H1 (cell line): ENCODE results near the gene ZC2HC1C. TPM values are rescaled to one million over a fixed set of nuclear protein-coding genes. Genes with fewer than 3 reads are reported as not detected.

Experiments used
- BRCA1 ChIP-seq: IDR thresholded peaks from 2 replicates; pipeline ENCODE4 v1.6.1; 2012; ENCODE audit warnings: low read depth, low read length, improper control_type of control experiment
- EGR1 ChIP-seq: IDR thresholded peaks from 2 replicates; pipeline ENCODE4 v1.6.1; 2011; ENCODE audit warnings: low read depth, low read length, borderline replicate concordance
- EP300 ChIP-seq, 2 experiments: IDR thresholded peaks; 1 replicate in 1 of 2; 2 replicates in 1 of 2; pipeline ENCODE4 v1.6.1; 2011 to 2012; ENCODE audit warnings: low read depth in 2 of 2, low read length in 2 of 2, mild to moderate bottlenecking in 2 of 2, borderline replicate concordance in 1 of 2, inconsistent platforms in 1 of 2, moderate library complexity in 1 of 2
- GABPA ChIP-seq: IDR thresholded peaks from 2 replicates; pipeline ENCODE4 v1.6.1; 2011; ENCODE audit warnings: mild to moderate bottlenecking, low read length, moderate library complexity, borderline replicate concordance; ENCODE audit not compliant: insufficient read depth
- NRF1 ChIP-seq: IDR thresholded peaks from 2 replicates; pipeline ENCODE4 v1.6.1; 2011; ENCODE audit warnings: mild to moderate bottlenecking, low read depth, low read length, improper control_type of control experiment
- POU5F1 ChIP-seq: IDR thresholded peaks from 2 replicates; pipeline ENCODE4 v1.6.1; 2011; ENCODE audit warnings: low read depth, mild to moderate bottlenecking, low read length, moderate library complexity
- SIRT6 ChIP-seq: IDR thresholded peaks from one replicate; pipeline ENCODE4 v1.7.1; 2012; ENCODE audit warnings: low read length, inconsistent platforms
- TAF1 ChIP-seq: IDR thresholded peaks from 2 replicates; pipeline ENCODE4 v1.6.1; 2011; ENCODE audit warnings: mild to moderate bottlenecking, low read depth, low read length
- YY1 ChIP-seq: IDR thresholded peaks from 2 replicates; pipeline ENCODE4 v1.6.1; 2011; ENCODE audit warnings: low read depth, mild to moderate bottlenecking, low read length
- ZNF274 ChIP-seq: IDR thresholded peaks from 2 replicates; pipeline ENCODE4 v1.7.0; 2012; ENCODE audit warnings: low read length, borderline replicate concordance; ENCODE audit errors: extremely low read depth
- polyA plus RNA-seq, 7 experiments: library from polyadenylated mRNA; depleted of rRNA in 3 of 7; stranded (reverse) in 5 of 7; unstranded in 2 of 7; fragments of >200 nt in 5 of 7; fragments of 200-250 nt in 2 of 7; gene quantifications; 1 replicate in 5 of 7; 2 replicates in 1 of 7; 4 replicates in 1 of 7; pipeline versions ENCODE4 v1.2.1 to v1.2.3, GENCODE V29; 2011 to 2013; ENCODE audit warnings: missing spikeins in 2 of 7, mixed read lengths in 2 of 7
- total RNA-seq: library from RNA; stranded (reverse); fragmentation: NEBNext Ultra II Directional; extraction: Animal tissue kit (Norgen Biotek cat#: 25700); gene quantifications from 2 replicates; pipeline ENCODE4 v1.2.1, GENCODE V29; 2021
- TF ChIP-seq, protein P1 (sequence below): fragments of 300-600 bp; sonication (generic); IDR thresholded peaks from 2 replicates; pipeline ENCODE4 v1.7.1; 2012; ENCODE audit warnings: low read length, moderate library complexity, mild to moderate bottlenecking, inconsistent platforms; ENCODE audit not compliant: insufficient replicate concordance
- TF ChIP-seq, protein P2 (sequence below): IDR thresholded peaks from 2 replicates; pipeline ENCODE4 v1.6.1; 2011; ENCODE audit warnings: low read depth, mild to moderate bottlenecking, low read length; ENCODE audit not compliant: insufficient read depth

The ZC2HC1C gene
- total and polyA plus RNA-seq, 2 of the 8 experiments (the other 6 are each of a cell fraction or from before 2014, with no cell fraction given): 0.57 to 1.2 TPM

DNA sequence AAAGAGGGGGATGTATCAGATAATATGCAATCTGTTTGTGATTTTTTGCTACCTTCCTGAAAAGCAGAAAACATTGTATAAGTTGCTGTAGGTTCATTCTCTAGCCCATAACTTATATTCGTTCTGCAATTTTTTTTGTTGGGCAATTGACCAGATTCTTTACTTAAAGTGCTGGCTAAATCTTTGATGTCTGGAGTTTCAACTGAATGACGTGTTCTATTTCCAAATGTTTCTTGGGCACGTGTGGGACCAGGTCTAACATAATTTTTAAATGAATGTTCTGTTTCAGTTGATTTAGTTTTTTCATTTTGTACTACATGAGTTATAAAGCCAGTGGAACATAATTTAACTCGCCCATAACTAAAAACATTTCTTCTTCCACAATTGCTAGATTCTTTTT is 21.9 kb upstream of the ZC2HC1C start (continued):
- TF ChIP-seq, protein P1, sequence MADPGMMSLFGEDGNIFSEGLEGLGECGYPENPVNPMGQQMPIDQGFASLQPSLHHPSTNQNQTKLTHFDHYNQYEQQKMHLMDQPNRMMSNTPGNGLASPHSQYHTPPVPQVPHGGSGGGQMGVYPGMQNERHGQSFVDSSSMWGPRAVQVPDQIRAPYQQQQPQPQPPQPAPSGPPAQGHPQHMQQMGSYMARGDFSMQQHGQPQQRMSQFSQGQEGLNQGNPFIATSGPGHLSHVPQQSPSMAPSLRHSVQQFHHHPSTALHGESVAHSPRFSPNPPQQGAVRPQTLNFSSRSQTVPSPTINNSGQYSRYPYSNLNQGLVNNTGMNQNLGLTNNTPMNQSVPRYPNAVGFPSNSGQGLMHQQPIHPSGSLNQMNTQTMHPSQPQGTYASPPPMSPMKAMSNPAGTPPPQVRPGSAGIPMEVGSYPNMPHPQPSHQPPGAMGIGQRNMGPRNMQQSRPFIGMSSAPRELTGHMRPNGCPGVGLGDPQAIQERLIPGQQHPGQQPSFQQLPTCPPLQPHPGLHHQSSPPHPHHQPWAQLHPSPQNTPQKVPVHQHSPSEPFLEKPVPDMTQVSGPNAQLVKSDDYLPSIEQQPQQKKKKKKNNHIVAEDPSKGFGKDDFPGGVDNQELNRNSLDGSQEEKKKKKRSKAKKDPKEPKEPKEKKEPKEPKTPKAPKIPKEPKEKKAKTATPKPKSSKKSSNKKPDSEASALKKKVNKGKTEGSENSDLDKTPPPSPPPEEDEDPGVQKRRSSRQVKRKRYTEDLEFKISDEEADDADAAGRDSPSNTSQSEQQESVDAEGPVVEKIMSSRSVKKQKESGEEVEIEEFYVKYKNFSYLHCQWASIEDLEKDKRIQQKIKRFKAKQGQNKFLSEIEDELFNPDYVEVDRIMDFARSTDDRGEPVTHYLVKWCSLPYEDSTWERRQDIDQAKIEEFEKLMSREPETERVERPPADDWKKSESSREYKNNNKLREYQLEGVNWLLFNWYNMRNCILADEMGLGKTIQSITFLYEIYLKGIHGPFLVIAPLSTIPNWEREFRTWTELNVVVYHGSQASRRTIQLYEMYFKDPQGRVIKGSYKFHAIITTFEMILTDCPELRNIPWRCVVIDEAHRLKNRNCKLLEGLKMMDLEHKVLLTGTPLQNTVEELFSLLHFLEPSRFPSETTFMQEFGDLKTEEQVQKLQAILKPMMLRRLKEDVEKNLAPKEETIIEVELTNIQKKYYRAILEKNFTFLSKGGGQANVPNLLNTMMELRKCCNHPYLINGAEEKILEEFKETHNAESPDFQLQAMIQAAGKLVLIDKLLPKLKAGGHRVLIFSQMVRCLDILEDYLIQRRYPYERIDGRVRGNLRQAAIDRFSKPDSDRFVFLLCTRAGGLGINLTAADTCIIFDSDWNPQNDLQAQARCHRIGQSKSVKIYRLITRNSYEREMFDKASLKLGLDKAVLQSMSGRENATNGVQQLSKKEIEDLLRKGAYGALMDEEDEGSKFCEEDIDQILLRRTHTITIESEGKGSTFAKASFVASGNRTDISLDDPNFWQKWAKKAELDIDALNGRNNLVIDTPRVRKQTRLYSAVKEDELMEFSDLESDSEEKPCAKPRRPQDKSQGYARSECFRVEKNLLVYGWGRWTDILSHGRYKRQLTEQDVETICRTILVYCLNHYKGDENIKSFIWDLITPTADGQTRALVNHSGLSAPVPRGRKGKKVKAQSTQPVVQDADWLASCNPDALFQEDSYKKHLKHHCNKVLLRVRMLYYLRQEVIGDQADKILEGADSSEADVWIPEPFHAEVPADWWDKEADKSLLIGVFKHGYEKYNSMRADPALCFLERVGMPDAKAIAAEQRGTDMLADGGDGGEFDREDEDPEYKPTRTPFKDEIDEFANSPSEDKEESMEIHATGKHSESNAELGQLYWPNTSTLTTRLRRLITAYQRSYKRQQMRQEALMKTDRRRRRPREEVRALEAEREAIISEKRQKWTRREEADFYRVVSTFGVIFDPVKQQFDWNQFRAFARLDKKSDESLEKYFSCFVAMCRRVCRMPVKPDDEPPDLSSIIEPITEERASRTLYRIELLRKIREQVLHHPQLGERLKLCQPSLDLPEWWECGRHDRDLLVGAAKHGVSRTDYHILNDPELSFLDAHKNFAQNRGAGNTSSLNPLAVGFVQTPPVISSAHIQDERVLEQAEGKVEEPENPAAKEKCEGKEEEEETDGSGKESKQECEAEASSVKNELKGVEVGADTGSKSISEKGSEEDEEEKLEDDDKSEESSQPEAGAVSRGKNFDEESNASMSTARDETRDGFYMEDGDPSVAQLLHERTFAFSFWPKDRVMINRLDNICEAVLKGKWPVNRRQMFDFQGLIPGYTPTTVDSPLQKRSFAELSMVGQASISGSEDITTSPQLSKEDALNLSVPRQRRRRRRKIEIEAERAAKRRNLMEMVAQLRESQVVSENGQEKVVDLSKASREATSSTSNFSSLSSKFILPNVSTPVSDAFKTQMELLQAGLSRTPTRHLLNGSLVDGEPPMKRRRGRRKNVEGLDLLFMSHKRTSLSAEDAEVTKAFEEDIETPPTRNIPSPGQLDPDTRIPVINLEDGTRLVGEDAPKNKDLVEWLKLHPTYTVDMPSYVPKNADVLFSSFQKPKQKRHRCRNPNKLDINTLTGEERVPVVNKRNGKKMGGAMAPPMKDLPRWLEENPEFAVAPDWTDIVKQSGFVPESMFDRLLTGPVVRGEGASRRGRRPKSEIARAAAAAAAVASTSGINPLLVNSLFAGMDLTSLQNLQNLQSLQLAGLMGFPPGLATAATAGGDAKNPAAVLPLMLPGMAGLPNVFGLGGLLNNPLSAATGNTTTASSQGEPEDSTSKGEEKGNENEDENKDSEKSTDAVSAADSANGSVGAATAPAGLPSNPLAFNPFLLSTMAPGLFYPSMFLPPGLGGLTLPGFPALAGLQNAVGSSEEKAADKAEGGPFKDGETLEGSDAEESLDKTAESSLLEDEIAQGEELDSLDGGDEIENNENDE: no peak
- TF ChIP-seq POU5F1 (no peak), EP300 (IDR thresholded peaks at IDR 0.05; ENCODE audit: borderline replicate concordance in 1 of 2, low read depth in 2 of 2, low read length in 2 of 2) (no peak), NRF1 (no peak), TAF1 (no peak), EGR1 (no peak), SIRT6 (no peak), ZNF274 (no peak), YY1 (no peak), GABPA (no peak), BRCA1 (no peak)
- TF ChIP-seq, protein P2, sequence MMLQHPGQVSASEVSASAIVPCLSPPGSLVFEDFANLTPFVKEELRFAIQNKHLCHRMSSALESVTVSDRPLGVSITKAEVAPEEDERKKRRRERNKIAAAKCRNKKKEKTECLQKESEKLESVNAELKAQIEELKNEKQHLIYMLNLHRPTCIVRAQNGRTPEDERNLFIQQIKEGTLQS: no peak
